ENCODE data around the gene KIFC1. TPM values are rescaled to one million over a fixed set of nuclear protein-coding genes. Genes with fewer than 3 reads are reported as not detected.
A peak's percentile ranks its signal among the peaks of the same experiment; 100 is the strongest.

KIFC1 gene
- total and polyA plus RNA-seq, 8 donors = 5.8 to 73.6 (median 36.6) TPM

DNA sequence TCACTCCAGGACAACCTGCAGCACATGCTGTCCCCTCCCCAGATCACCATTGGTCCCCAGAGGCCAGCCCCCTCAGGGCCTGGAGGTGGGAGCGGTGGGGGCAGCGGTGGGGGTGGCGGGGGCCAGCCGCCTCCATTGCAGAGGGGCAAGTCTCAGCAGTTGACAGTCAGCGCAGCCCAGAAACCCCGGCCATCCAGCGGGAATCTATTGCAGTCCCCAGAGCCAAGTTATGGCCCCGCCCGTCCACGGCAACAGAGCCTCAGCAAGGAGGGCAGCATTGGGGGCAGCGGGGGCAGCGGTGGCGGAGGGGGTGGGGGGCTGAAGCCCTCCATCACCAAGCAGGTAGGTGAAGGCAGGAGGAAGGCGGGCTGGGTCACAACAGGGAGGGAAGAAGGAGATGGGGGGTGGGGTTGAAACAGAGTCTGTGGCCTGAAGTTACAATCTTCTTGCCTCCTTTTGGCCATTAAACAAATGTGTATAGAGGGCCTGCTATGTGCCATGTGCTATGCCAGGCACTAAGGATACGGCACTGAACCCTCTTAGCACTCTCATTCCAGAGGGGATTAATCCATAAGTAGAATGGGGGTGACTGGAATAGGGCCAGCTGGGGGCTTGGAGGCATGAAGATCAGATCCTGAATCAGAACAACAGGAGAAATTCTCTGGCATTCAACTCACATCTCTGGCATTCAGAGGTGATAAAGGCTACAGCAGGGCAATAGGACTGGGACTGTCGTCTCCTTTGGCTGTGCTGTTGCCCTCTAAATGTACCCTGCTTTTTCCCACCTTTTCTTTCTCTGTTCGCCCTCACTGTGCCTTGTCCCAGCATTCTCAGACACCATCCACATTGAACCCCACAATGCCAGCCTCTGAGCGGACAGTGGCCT, 52.2 kb downstream of the KIFC1 start:
- DNase-seq (no peak), ATAC-seq (no peak)
- Histone ChIP-seq H3K36me3 (peaks cover 0 to 63% of the 10 kb centered on the region in 2 donors), H3K4me1 (peaks cover 0 to 19% of the 10 kb centered on the region in 2 donors), H3K4me3 (no peak overlapping the region), H3K27me3 (no peaks in the 10 kb centered on the region), H3K9me3 (no peaks in the 10 kb centered on the region), H3K27ac (no peak overlapping the region)
- TF ChIP-seq, protein P1, sequence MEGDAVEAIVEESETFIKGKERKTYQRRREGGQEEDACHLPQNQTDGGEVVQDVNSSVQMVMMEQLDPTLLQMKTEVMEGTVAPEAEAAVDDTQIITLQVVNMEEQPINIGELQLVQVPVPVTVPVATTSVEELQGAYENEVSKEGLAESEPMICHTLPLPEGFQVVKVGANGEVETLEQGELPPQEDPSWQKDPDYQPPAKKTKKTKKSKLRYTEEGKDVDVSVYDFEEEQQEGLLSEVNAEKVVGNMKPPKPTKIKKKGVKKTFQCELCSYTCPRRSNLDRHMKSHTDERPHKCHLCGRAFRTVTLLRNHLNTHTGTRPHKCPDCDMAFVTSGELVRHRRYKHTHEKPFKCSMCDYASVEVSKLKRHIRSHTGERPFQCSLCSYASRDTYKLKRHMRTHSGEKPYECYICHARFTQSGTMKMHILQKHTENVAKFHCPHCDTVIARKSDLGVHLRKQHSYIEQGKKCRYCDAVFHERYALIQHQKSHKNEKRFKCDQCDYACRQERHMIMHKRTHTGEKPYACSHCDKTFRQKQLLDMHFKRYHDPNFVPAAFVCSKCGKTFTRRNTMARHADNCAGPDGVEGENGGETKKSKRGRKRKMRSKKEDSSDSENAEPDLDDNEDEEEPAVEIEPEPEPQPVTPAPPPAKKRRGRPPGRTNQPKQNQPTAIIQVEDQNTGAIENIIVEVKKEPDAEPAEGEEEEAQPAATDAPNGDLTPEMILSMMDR (IDR thresholded peaks at IDR 0.05) = no peak
- intact Hi-C loops (cut with DNase I) = no loop called here

DNA sequence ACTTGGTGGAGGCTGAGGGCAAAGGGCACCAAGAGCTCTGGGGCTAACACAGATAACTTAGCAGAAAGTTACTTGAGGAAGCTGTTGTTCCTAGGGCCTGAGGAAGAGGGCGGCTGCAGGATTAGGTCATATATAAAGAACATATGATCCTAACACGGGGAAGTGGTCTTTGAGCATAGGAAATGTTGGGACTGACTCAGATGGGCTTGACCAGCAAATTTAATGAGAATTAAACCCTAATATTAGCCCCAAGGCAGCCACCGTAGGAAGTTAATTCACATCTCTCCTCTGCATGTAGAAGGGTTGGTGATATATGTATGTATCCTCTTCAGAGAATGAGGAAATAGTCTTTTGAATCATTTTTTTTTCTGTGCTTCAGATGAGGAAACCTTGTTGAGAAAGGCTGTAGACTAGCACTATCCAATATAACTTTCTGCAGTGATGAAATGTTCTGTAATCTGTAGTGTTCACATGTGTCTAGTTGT, 53.5 kb downstream of the KIFC1 start:
- ATAC-seq = peak; percentile 10

DNA sequence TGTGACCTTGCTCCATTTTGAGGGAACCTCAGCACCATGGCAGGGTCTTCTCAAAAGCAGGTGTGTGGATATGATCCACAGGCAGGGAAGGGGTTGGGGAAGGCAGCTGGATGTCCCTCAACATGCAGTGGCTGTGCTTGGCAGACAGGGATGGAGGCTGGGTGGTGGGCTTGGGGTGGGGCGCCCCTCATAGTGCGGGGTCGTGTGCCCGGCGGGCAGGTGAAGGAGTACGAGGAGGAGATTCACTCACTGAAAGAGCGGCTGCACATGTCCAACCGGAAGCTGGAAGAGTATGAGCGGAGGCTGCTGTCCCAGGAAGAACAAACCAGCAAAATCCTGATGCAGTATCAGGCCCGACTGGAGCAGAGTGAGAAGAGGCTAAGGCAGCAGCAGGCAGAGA, 54.7 kb downstream of the KIFC1 start:
- Histone ChIP-seq H3K9me3 (no peaks in the 10 kb centered on the region), H3K27me3 (no peaks in the 10 kb centered on the region), H3K36me3 (peaks cover 0 to 48% of the 10 kb centered on the region in 2 donors), H3K4me1 (peaks cover 0 to 41% of the 10 kb centered on the region in 2 donors), H3K4me3 (no peak overlapping the region), H3K27ac (peak overlapping the region in 1 of 2 donors; percentile 69)
- intact Hi-C loops (cut with DNase I) = no loop called here
- ATAC-seq = no peak
- DNase-seq = no peak
- TF ChIP-seq, protein P1 (IDR thresholded peaks at IDR 0.05) = no peak

More for the DNA sequence above, 53.5 kb downstream of the KIFC1 start:
- Histone ChIP-seq H3K27me3 (no peaks in the 10 kb centered on the region), H3K36me3 (peaks cover 0 to 54% of the 10 kb centered on the region in 2 donors), H3K9me3 (no peaks in the 10 kb centered on the region), H3K4me3 (no peak overlapping the region), H3K27ac (peak overlapping the region in 1 of 2 donors; percentile 69), H3K4me1 (peaks cover 0 to 29% of the 10 kb centered on the region in 2 donors)
- DNase-seq = no peak
- TF ChIP-seq, protein P1 (IDR thresholded peaks at IDR 0.05) = no peak
- intact Hi-C loops (cut with DNase I) = no loop called here

DNA sequence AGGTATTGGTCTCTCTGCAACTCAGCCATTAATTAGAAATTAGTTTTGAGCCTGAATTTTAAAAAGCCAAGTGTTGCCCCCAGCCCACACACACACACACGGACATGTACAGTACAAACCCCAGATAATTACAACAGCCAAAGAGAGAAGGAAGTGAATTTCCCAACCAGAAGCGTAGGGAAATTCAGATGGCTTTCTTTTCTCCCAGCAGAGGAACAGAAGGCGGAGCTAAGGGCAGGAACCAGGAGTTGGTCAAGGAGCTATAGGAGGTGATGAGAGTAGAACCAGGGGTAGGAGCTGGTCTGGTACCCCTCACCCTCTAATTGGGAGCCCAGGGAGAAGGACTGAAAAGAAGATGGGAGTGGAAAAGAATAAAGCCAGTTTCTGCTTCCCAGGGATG, 58.8 kb downstream of the KIFC1 start:
- TF ChIP-seq, protein P1 (IDR thresholded peaks at IDR 0.05) = no peak
- Histone ChIP-seq H3K9me3 (no peaks in the 10 kb centered on the region), H3K27me3 (no peaks in the 10 kb centered on the region), H3K36me3 (peaks cover 0 to 15% of the 10 kb centered on the region in 2 donors), H3K4me1 (peaks cover 6 to 63% of the 10 kb centered on the region in 2 donors), H3K4me3 (no peak overlapping the region), H3K27ac (peak overlapping the region in 1 of 2 donors; percentile 73)
- ATAC-seq (no peak), DNase-seq (no peak)
- intact Hi-C loops (cut with DNase I) = no loop called here

DNA sequence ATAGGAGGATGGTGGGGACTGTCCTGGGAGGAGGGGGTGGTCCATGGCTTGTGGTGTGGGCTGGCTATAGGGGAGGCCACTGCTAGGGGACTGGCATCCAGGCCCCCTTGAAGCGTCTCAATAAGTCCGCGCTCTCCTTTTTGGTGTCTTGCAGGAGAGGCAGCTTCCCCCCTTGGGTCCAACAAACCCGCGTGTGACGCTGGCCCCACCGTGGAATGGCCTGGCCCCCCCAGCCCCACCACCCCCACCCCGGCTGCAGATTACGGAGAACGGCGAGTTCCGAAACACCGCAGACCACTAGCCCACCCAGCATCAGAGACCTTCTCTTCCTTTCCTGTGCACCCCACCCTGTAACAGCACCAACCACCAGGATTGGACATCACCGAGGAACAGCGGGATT, 60.0 kb downstream of the KIFC1 start:
- Histone ChIP-seq H3K36me3 (peaks cover 0 to 18% of the 10 kb centered on the region in 2 donors), H3K9me3 (no peaks in the 10 kb centered on the region), H3K27me3 (no peaks in the 10 kb centered on the region), H3K4me3 (no peak overlapping the region), H3K27ac (peak overlapping the region in 1 of 2 donors; percentile 73), H3K4me1 (peaks cover 6 to 59% of the 10 kb centered on the region in 2 donors)
- ATAC-seq (no peak), DNase-seq (no peak)
- TF ChIP-seq, protein P1 (IDR thresholded peaks at IDR 0.05) = no peak
- intact Hi-C loops (cut with DNase I) = no loop called here
